Neural cell (in vitro differentiated cells): Measurements from ENCODE around the gene ITPA. TPM values are rescaled to one million over a fixed set of nuclear protein-coding genes. Genes with fewer than 3 reads are reported as not detected.
A peak's percentile ranks its signal among the peaks of the same experiment; 100 is the strongest.

Experiments used
- H2AFZ ChIP-seq: fragments of 200-600, 300-800 bp; sonication (generic), shearing (Covaris generic); 2 replicates; pipeline ENCODE4 v1.6.0; 2014; ENCODE audit warnings: low read depth, mild to moderate bottlenecking, antibody characterized with exemption, low read length, moderate library complexity
- H3F3A ChIP-seq: fragments of 200-600 bp; shearing (Covaris generic); 2 replicates; pipeline ENCODE4 v1.6.1; 2016; ENCODE audit warnings: mild to moderate bottlenecking, moderate library complexity, mixed read lengths, antibody characterized with exemption, low read length; ENCODE audit not compliant: insufficient read depth, poor library complexity, severe bottlenecking
- H3K27ac ChIP-seq: fragments of 200-600, 300-800 bp; sonication (generic), shearing (Covaris generic); 2 replicates; pipeline ENCODE4 v1.5.1; 2014; ENCODE audit warnings: mild to moderate bottlenecking, low read length, moderate library complexity
- H3K27me3 ChIP-seq: fragments of 300-800, 200-600 bp; sonication (generic), shearing (Covaris generic); 2 replicates; pipeline ENCODE4 v1.6.0; 2014; ENCODE audit warnings: mild to moderate bottlenecking, low read depth, low read length, moderate library complexity; ENCODE audit not compliant: insufficient read depth
- H3K36me3 ChIP-seq: fragments of 300-800, 200-600 bp; sonication (generic), shearing (Covaris generic); 2 replicates; pipeline ENCODE4 v1.5.1; 2014; ENCODE audit warnings: mild to moderate bottlenecking, antibody characterized with exemption, low read length, moderate library complexity; ENCODE audit not compliant: insufficient read depth
- H3K4me2 ChIP-seq: fragments of 300-800, 200-600 bp; sonication (generic), shearing (Covaris generic); 2 replicates; pipeline ENCODE4 v1.6.0; 2014; ENCODE audit warnings: mild to moderate bottlenecking, low read length
- H3K4me3 ChIP-seq: fragments of 300-800, 200-600 bp; sonication (generic), shearing (Covaris generic); 2 replicates; pipeline ENCODE4 v1.5.1; 2014; ENCODE audit warnings: mild to moderate bottlenecking, low read length, moderate library complexity
- H3K79me2 ChIP-seq: fragments of 200-600 bp; shearing (Covaris generic); replicated peaks from 2 replicates; pipeline ENCODE4 v1.6.0; 2014; ENCODE audit warnings: mild to moderate bottlenecking, low read length, moderate library complexity; ENCODE audit not compliant: insufficient read depth
- H3K9ac ChIP-seq: fragments of 300-800, 200-600 bp; sonication (generic), shearing (Covaris generic); 2 replicates; pipeline ENCODE4 v1.6.1; 2016; ENCODE audit warnings: mild to moderate bottlenecking, low read length, mixed read lengths
- H3K9me2 ChIP-seq: fragments of 200-600 bp; shearing (Covaris generic); 2 replicates; pipeline ENCODE4 v1.6.1; 2016; ENCODE audit warnings: mild to moderate bottlenecking, low read length, mixed read lengths; ENCODE audit not compliant: insufficient read depth
- H3K9me3 ChIP-seq: fragments of 200-600, 300-800 bp; sonication (generic), shearing (Covaris generic); 2 replicates; pipeline ENCODE4 v1.6.1; 2016; ENCODE audit warnings: mild to moderate bottlenecking, mixed run types, low read length, moderate library complexity, mixed read lengths
- H4K20me1 ChIP-seq: fragments of 200-600 bp; shearing (Covaris generic); 2 replicates; pipeline ENCODE4 v1.6.1; 2016; ENCODE audit warnings: mild to moderate bottlenecking, mixed run types; ENCODE audit not compliant: insufficient read depth
- CTCF ChIP-seq: fragments of 450-650 bp; IDR thresholded peaks from 2 replicates; pipeline ENCODE4 v1.5.1; 2014; ENCODE audit warnings: antibody characterized with exemption, mild to moderate bottlenecking, moderate library complexity; ENCODE audit not compliant: poor library complexity, severe bottlenecking
- EP300 ChIP-seq: fragments of 450-650 bp; conservative IDR thresholded peaks from 2 replicates; pipeline ENCODE4 v1.6.1; 2014; ENCODE audit warnings: antibody characterized with exemption, mild to moderate bottlenecking, moderate library complexity; ENCODE audit not compliant: poor library complexity, severe bottlenecking
- EZH2 ChIP-seq: fragments of 200-600, 300-800 bp; shearing (Covaris generic), sonication (generic); IDR thresholded peaks from 2 replicates; pipeline ENCODE4 v1.6.1; 2014; ENCODE audit warnings: antibody characterized with exemption, low read length, borderline replicate concordance, mild to moderate bottlenecking; ENCODE audit not compliant: insufficient read depth, poor library complexity, severe bottlenecking
- MXI1 ChIP-seq: fragments of 450-650 bp; conservative IDR thresholded peaks from 2 replicates; pipeline ENCODE4 v1.6.1; 2014; ENCODE audit warnings: antibody characterized with exemption, mild to moderate bottlenecking; ENCODE audit not compliant: poor library complexity, severe bottlenecking
- POLR2AphosphoS5 ChIP-seq: IDR thresholded peaks from 2 replicates; pipeline ENCODE4 v1.6.1; 2012
- RAD21 ChIP-seq: fragments of 450-650 bp; conservative IDR thresholded peaks from 2 replicates; pipeline ENCODE4 v1.6.1; 2014; ENCODE audit warnings: antibody characterized with exemption, mild to moderate bottlenecking, moderate library complexity
- SMC3 ChIP-seq: fragments of 450-650 bp; conservative IDR thresholded peaks from 2 replicates; pipeline ENCODE4 v1.6.1; 2014; ENCODE audit warnings: antibody characterized with exemption, mild to moderate bottlenecking, moderate library complexity; ENCODE audit not compliant: poor library complexity
- TAF1 ChIP-seq: IDR thresholded peaks from 2 replicates; pipeline ENCODE4 v1.6.1; 2012; ENCODE audit warnings: low read depth
- polyA plus RNA-seq: library from polyadenylated mRNA; depleted of rRNA; stranded (reverse); fragments of >200 nt; gene quantifications from 2 replicates; pipeline ENCODE4 v1.2.3, GENCODE V29; 2014
- TF ChIP-seq, protein P1 (sequence below): IDR thresholded peaks from 2 replicates; pipeline ENCODE4 v1.6.1; 2012; ENCODE audit warnings: borderline replicate concordance

Gene ITPA
- polyA plus RNA-seq, 1 donor from 2014 or later: 87.1 TPM

GRCh38 chr20:3208786-3209256, 477 bp upstream of the ITPA start:
- Histone ChIP-seq H3F3A (no peaks in the 10 kb centered on the region), H2AFZ (peak overlapping the region; percentile 95), H3K9me2 (no peaks in the 10 kb centered on the region), H3K4me2 (peak overlapping the region; percentile 92), H3K36me3 (no peaks in the 10 kb centered on the region), H3K9me3 (no peaks in the 10 kb centered on the region), H3K27me3 (no peaks in the 10 kb centered on the region), H3K4me3 (peak overlapping the region; percentile 98), H3K27ac (peak overlapping the region; percentile 70), H3K9ac (peak overlapping the region; percentile 79), H3K79me2 (peaks cover 13% of the 10 kb centered on the region), H4K20me1 (no peaks in the 10 kb centered on the region)
- TF ChIP-seq SMC3 (no peak), CTCF (no peak), RAD21 (no peak), POLR2AphosphoS5 (no peak), EZH2 (no peak), EP300 (no peak), MXI1 (no peak), TAF1 (no peak)
- TF ChIP-seq, protein P1, sequence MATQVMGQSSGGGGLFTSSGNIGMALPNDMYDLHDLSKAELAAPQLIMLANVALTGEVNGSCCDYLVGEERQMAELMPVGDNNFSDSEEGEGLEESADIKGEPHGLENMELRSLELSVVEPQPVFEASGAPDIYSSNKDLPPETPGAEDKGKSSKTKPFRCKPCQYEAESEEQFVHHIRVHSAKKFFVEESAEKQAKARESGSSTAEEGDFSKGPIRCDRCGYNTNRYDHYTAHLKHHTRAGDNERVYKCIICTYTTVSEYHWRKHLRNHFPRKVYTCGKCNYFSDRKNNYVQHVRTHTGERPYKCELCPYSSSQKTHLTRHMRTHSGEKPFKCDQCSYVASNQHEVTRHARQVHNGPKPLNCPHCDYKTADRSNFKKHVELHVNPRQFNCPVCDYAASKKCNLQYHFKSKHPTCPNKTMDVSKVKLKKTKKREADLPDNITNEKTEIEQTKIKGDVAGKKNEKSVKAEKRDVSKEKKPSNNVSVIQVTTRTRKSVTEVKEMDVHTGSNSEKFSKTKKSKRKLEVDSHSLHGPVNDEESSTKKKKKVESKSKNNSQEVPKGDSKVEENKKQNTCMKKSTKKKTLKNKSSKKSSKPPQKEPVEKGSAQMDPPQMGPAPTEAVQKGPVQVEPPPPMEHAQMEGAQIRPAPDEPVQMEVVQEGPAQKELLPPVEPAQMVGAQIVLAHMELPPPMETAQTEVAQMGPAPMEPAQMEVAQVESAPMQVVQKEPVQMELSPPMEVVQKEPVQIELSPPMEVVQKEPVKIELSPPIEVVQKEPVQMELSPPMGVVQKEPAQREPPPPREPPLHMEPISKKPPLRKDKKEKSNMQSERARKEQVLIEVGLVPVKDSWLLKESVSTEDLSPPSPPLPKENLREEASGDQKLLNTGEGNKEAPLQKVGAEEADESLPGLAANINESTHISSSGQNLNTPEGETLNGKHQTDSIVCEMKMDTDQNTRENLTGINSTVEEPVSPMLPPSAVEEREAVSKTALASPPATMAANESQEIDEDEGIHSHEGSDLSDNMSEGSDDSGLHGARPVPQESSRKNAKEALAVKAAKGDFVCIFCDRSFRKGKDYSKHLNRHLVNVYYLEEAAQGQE: no peak

GRCh38 chr20:3209946-3210317, 634 bp downstream of the ITPA start:
- peak overlapping the region; percentile 98 for H3K4me3 ChIP-seq
- peak overlapping the region; percentile 95 for H2AFZ ChIP-seq
- peaks cover 10% of the 10 kb centered on the region for H3K79me2 ChIP-seq
- H3K36me3 ChIP-seq: no peaks in the 10 kb centered on the region
- TF ChIP-seq CTCF: no peak
- TF ChIP-seq, protein P1: no peak
- TF ChIP-seq TAF1: no peak
- no peak for TF ChIP-seq EP300
- no peaks in the 10 kb centered on the region for H3K9me3 ChIP-seq
- no peaks in the 10 kb centered on the region for H4K20me1 ChIP-seq
- no peaks in the 10 kb centered on the region for H3K27me3 ChIP-seq
- H3K9ac ChIP-seq: peak overlapping the region; percentile 79
- H3K4me2 ChIP-seq: peak overlapping the region; percentile 84
- no peaks in the 10 kb centered on the region for H3F3A ChIP-seq
- H3K27ac ChIP-seq: peak overlapping the region; percentile 70
- no peaks in the 10 kb centered on the region for H3K9me2 ChIP-seq
